Measurements from ENCODE around the gene ZNF467. TPM values are rescaled to one million over a fixed set of nuclear protein-coding genes. Genes with fewer than 3 reads are reported as not detected.

ZNF467 gene
- total RNA-seq, 1 experiment from 2014 or later, result 11.3 TPM

DNA sequence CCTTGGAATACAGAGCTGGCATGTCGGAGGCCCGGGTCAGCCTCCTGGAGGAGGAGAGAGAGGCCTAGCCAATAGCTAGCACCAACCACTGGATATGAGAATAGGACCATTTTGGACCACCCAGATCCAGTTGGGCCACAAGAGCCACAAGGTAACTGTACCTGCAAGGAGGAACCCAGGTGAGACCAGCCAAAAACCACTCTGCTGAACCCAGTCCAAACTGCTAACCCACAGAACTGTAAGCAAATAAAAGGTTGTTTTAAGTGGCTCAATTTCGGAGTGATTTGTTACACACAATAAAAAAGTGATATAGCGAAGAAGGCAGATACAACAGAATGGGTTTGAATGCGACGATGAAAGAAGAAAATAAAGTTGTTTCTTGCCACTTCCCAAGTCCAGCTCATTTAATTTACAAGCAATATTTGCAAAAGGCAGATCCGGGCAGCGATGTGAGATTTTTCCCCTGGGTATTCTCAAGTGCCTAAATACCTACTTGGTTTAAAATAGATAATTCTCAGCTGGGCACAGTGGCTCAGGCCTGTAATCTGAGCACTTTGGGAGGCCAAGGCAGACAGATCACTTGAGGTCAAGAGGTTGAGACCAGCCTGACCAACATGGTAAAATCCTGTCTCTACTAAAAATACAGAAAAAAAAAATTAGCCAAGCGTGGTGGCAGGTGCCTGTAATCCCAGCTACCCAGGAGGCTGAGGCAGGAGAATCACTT lies 23.1 kb downstream of the ZNF467 start:
- H3K9me3 ChIP-seq (ENCODE audit: control insufficient read depth in 1 of 2, insufficient read depth in 1 of 2, low read depth in 1 of 2, low read length in 2 of 2), result no peaks in the 10 kb centered on the region
- no peaks in the 10 kb centered on the region for H3K9me2 ChIP-seq (ENCODE audit: insufficient read depth)
- ATAC-seq (no peak), DNase-seq (ENCODE audit: low read depth, low spot score) (no peak)
- no peak overlapping the region for H3K27ac ChIP-seq (ENCODE audit: low read depth, low read length)
- H3K36me3 ChIP-seq (ENCODE audit: control insufficient read depth in 1 of 2, insufficient read depth in 2 of 2, low read length in 2 of 2), result no peaks in the 10 kb centered on the region
- ChIA-PET CTCF (interaction anchor here (0.7 to 1.5 kb wide), 3 partner anchors 8 to 88 kb away, joined by 3 to 7 read pairs (median 3); no protein-coding TSS in a partner anchor), POLR2A (no interaction called here), RAD21 (ENCODE audit: low non-redundant PET in 1 of 2, low total read pairs in 2 of 2, uncharacterized antibody in 2 of 2, unreplicated experiment in 2 of 2) (interaction anchor here in 1 of 2 experiments (1.3 kb wide), 1 partner anchor 8 kb away, joined by 3 read pairs; no protein-coding TSS in a partner anchor)
- no peak overlapping the region for H2AFZ ChIP-seq (ENCODE audit: low read depth, low read length, poor library complexity, severe bottlenecking)
- H3K4me1 ChIP-seq (ENCODE audit: control insufficient read depth in 1 of 2, insufficient read depth in 2 of 2, low read length in 2 of 2), result peaks cover 0 to 5% of the 10 kb centered on the region in 2 experiments; a peak in 1 of 4 replicates
- H3K27me3 ChIP-seq (ENCODE audit: insufficient read depth, low read length), result no peaks in the 10 kb centered on the region
- no peaks in the 10 kb centered on the region for H4K20me1 ChIP-seq (ENCODE audit: insufficient read depth)
- TF ChIP-seq ELF1 (IDR thresholded peaks at IDR 0.05; ENCODE audit: borderline replicate concordance, low read depth), result no peak
- TF ChIP-seq JUND (IDR thresholded peaks at IDR 0.05), result no peak
- TF ChIP-seq, protein P1, sequence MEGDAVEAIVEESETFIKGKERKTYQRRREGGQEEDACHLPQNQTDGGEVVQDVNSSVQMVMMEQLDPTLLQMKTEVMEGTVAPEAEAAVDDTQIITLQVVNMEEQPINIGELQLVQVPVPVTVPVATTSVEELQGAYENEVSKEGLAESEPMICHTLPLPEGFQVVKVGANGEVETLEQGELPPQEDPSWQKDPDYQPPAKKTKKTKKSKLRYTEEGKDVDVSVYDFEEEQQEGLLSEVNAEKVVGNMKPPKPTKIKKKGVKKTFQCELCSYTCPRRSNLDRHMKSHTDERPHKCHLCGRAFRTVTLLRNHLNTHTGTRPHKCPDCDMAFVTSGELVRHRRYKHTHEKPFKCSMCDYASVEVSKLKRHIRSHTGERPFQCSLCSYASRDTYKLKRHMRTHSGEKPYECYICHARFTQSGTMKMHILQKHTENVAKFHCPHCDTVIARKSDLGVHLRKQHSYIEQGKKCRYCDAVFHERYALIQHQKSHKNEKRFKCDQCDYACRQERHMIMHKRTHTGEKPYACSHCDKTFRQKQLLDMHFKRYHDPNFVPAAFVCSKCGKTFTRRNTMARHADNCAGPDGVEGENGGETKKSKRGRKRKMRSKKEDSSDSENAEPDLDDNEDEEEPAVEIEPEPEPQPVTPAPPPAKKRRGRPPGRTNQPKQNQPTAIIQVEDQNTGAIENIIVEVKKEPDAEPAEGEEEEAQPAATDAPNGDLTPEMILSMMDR (IDR thresholded peaks at IDR 0.05 in 2 of 3, conservative IDR thresholded peaks at IDR 0.05 in 1 of 3; ENCODE audit: borderline replicate concordance in 1 of 3, insufficient read depth in 1 of 3, low read depth in 2 of 3, low read length in 2 of 3), result no peak
- no peak for TF ChIP-seq ZBTB33 (IDR thresholded peaks at IDR 0.05; ENCODE audit: extremely low read depth, insufficient replicate concordance, low read length)
- TF ChIP-seq SP1 (IDR thresholded peaks at IDR 0.05; ENCODE audit: low read depth), result no peak
- TF ChIP-seq POLR2A (IDR thresholded peaks at IDR 0.05; ENCODE audit: borderline replicate concordance, extremely low read depth, insufficient read depth, insufficient read length), result no peak
- TF ChIP-seq RAD21 (IDR thresholded peaks at IDR 0.05; ENCODE audit: low read depth), result no peak
- TF ChIP-seq, protein P2, sequence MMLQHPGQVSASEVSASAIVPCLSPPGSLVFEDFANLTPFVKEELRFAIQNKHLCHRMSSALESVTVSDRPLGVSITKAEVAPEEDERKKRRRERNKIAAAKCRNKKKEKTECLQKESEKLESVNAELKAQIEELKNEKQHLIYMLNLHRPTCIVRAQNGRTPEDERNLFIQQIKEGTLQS (IDR thresholded peaks at IDR 0.05), result no peak
- TF ChIP-seq TCF7L2 (IDR thresholded peaks at IDR 0.05; ENCODE audit: borderline replicate concordance, extremely low read depth, insufficient read depth, insufficient read length), result no peak
- no peak for TF ChIP-seq SRF (IDR thresholded peaks at IDR 0.05; ENCODE audit: low read depth)
- no peak overlapping the region for H3K9ac ChIP-seq (ENCODE audit: low read length)
- no peak overlapping the region for H3K4me2 ChIP-seq (ENCODE audit: low read length)
- intact Hi-C loops (cut with micrococcal nuclease), result no loop called here
- H3K79me2 ChIP-seq (ENCODE audit: insufficient read depth, low read length), result no peaks in the 10 kb centered on the region
- H3K4me3 ChIP-seq (replicated peaks in 1 of 2; ENCODE audit: low read depth in 1 of 2, low read length in 2 of 2), result no peak overlapping the region
- no TSS peak for BruUV-seq (replicated peaks)

All from HCT116 (cell line).